SK-N-SH (cell line): ENCODE measurements around the gene PRKN. TPM values are rescaled to one million over a fixed set of nuclear protein-coding genes. Genes with fewer than 3 reads are reported as not detected.

ENCODE experiments used
- CTCF ChIA-PET: fragments of 300-600, 350-600 bp; formaldehyde crosslinking; extraction: SDS; loops from one replicate; lab custom pipeline; 2021; lab: Yijun Ruan, JAX
- POLR2A ChIA-PET: fragments of 350-600 bp; sonication (Branson Sonifier 250); formaldehyde crosslinking; extraction: SDS; loops from one replicate; lab custom pipeline; 2020; ENCODE audit warnings: antibody characterized with exemption, inconsistent platforms; lab: Yijun Ruan, JAX
- DNase-seq: peaks from one replicate; pipeline ENCODE4 v3.0.0; 2012
- H2AFZ ChIP-seq: fragments of 200-600 bp; sonication (generic); 2 replicates; pipeline ENCODE4 v1.8.1; 2016; ENCODE audit warnings: antibody characterized with exemption, mild to moderate bottlenecking, low read depth
- H3F3A ChIP-seq: fragments of 200-600 bp; sonication (generic); replicated peaks from 2 replicates; pipeline ENCODE3; 2016; ENCODE audit warnings: antibody characterized with exemption, mild to moderate bottlenecking; ENCODE audit not compliant: insufficient read depth
- H3K27ac ChIP-seq, 2 experiments: fragments of 200-500 bp in 1 of 2; fragments of 200-600 bp in 1 of 2; sonication (Bioruptor generic) in 1 of 2; sonication (generic), shearing (Covaris generic) in 1 of 2; 2 replicates each; pipeline versions ENCODE4 v1.5.1 to v1.6.1; 2014 to 2016; ENCODE audit warnings: low read depth in 2 of 2, inconsistent platforms in 1 of 2, low read length in 1 of 2, mild to moderate bottlenecking in 1 of 2, mixed read lengths in 1 of 2
- H3K27me3 ChIP-seq: fragments of 200-600 bp; sonication (generic), shearing (Covaris generic); 2 replicates; pipeline ENCODE4 v1.6.1; 2016; ENCODE audit warnings: mixed run types; ENCODE audit not compliant: insufficient read depth
- H3K36me3 ChIP-seq, 2 experiments: fragments of 200-500 bp in 1 of 2; fragments of 200-600 bp in 1 of 2; sonication (Bioruptor generic) in 1 of 2; sonication (generic) in 1 of 2; replicated peaks in 1 of 2; 2 replicates each; pipeline versions ENCODE3 to v1.5.1; 2014 to 2016; ENCODE audit warnings: low read length in 1 of 2, mild to moderate bottlenecking in 1 of 2; ENCODE audit not compliant: insufficient read depth in 2 of 2, control insufficient read depth in 1 of 2
- H3K4me1 ChIP-seq, 2 experiments: fragments of 200-500 bp in 1 of 2; fragments of 200-600 bp in 1 of 2; sonication (Bioruptor generic) in 1 of 2; sonication (generic), shearing (Covaris generic) in 1 of 2; 2 replicates each; pipeline versions ENCODE4 v1.5.1 to v1.6.1; 2014 to 2016; ENCODE audit warnings: low read depth in 1 of 2, low read length in 1 of 2, mixed run types in 1 of 2; ENCODE audit not compliant: insufficient read depth in 2 of 2, control insufficient read depth in 1 of 2
- H3K4me2 ChIP-seq: fragments of 200-600 bp; sonication (generic), shearing (Covaris generic); 2 replicates; pipeline ENCODE4 v1.6.1; 2017; ENCODE audit warnings: mixed run types
- H3K4me3 ChIP-seq, 2 experiments: fragments of 200-500 bp in 1 of 2; fragments of 200-600 bp in 1 of 2; sonication (Bioruptor generic) in 1 of 2; sonication (generic), shearing (Covaris generic) in 1 of 2; 2 replicates each; pipeline versions ENCODE4 v1.5.1 to v1.8.1; 2014 to 2016; ENCODE audit warnings: low read depth in 2 of 2, inconsistent platforms in 1 of 2, low read length in 1 of 2, mild to moderate bottlenecking in 1 of 2, mixed read lengths in 1 of 2, moderate library complexity in 1 of 2
- H3K79me2 ChIP-seq: fragments of 200-600 bp; sonication (generic); 2 replicates; pipeline ENCODE4 v1.8.1; 2017; ENCODE audit warnings: mild to moderate bottlenecking; ENCODE audit not compliant: insufficient read depth
- H3K9ac ChIP-seq: fragments of 200-600 bp; sonication (generic); 2 replicates; pipeline ENCODE4 v1.6.1; 2017; ENCODE audit warnings: mixed run types
- H3K9me2 ChIP-seq: fragments of 200-600 bp; sonication (generic); 2 replicates; pipeline ENCODE4 v1.6.1; 2017; ENCODE audit warnings: mixed run types
- H3K9me3 ChIP-seq: fragments of 200-600 bp; sonication (generic); 2 replicates; pipeline ENCODE4 v1.6.1; 2017; ENCODE audit warnings: mixed run types, mild to moderate bottlenecking, moderate library complexity
- H4K20me1 ChIP-seq: fragments of 200-600 bp; sonication (generic); 2 replicates; pipeline ENCODE4 v1.6.1; 2017; ENCODE audit warnings: mild to moderate bottlenecking, mixed run types; ENCODE audit not compliant: insufficient read depth
- CHD2 ChIP-seq: fragments of 150-350 bp; IDR thresholded peaks from 2 replicates; pipeline ENCODE4 v1.6.1; 2018; ENCODE audit warnings: low read length; ENCODE audit not compliant: partially characterized antibody
- EP300 ChIP-seq, 2 experiments: IDR thresholded peaks; 2 replicates each; pipeline versions ENCODE4 v1.4.0 to v1.6.1; 2012; ENCODE audit warnings: borderline replicate concordance in 1 of 2, low read depth in 1 of 2, low read length in 1 of 2
- EZH2phosphoT487 ChIP-seq: fragments of 200-600 bp; sonication (generic); IDR thresholded peaks from 2 replicates; pipeline ENCODE4 v1.6.1; 2017; ENCODE audit warnings: low read depth, mixed run types, mild to moderate bottlenecking, antibody characterized with exemption, moderate library complexity, borderline replicate concordance
- FOXJ3 ChIP-seq: sonication (generic); formaldehyde crosslinking; IDR thresholded peaks from 2 replicates; pipeline ENCODE4 v1.5.1; 2020; ENCODE audit warnings: mild to moderate bottlenecking, missing genetic modification reagents
- GABPA ChIP-seq: IDR thresholded peaks from 2 replicates; pipeline ENCODE4 v1.4.0; 2012; ENCODE audit warnings: low read depth, mild to moderate bottlenecking
- GATA2 ChIP-seq: sonication (generic); formaldehyde crosslinking; IDR thresholded peaks from 2 replicates; pipeline ENCODE4 v1.5.0; 2020; ENCODE audit warnings: mild to moderate bottlenecking, missing genetic modification reagents
- MEF2A ChIP-seq: IDR thresholded peaks from 2 replicates; pipeline ENCODE4 v1.4.0; 2012; ENCODE audit warnings: low read depth, borderline replicate concordance
- POLR2AphosphoS5 ChIP-seq: IDR thresholded peaks from 2 replicates; pipeline ENCODE4 v1.6.1; 2012; ENCODE audit warnings: low read depth, low read length
- RFX5 ChIP-seq: IDR thresholded peaks from 2 replicates; pipeline ENCODE4 v1.6.1; 2012; ENCODE audit warnings: mild to moderate bottlenecking, improper control_type of control experiment, low read length
- SIN3A ChIP-seq: IDR thresholded peaks from 2 replicates; pipeline ENCODE4 v1.6.1; 2012; ENCODE audit warnings: low read depth, mild to moderate bottlenecking, low read length, moderate library complexity, borderline replicate concordance
- SMC3 ChIP-seq: IDR thresholded peaks from 2 replicates; pipeline ENCODE4 v1.6.1; 2012; ENCODE audit warnings: low read depth, low read length, improper control_type of control experiment
- TAF1 ChIP-seq: IDR thresholded peaks from 2 replicates; pipeline ENCODE4 v1.6.1; 2012; ENCODE audit warnings: low read depth, mild to moderate bottlenecking, low read length, moderate library complexity, borderline replicate concordance
- TCF12 ChIP-seq: IDR thresholded peaks from 2 replicates; pipeline ENCODE4 v1.4.0; 2012
- TEAD4 ChIP-seq: IDR thresholded peaks from 2 replicates; pipeline ENCODE4 v1.4.0; 2012; ENCODE audit warnings: mild to moderate bottlenecking, borderline replicate concordance; ENCODE audit not compliant: insufficient read depth
- YY1 ChIP-seq: IDR thresholded peaks from 2 replicates; pipeline ENCODE4 v1.4.0; 2012; ENCODE audit warnings: low read depth, mild to moderate bottlenecking
- WGBS: methylation state at CpG from one replicate; pipeline ENCODE4 v1.1.6; 2017; ENCODE audit warnings: low lambda C conversion rate; 5-methylcytosine and 5-hydroxymethylcytosine counted together
- polyA plus RNA-seq, 3 experiments: library from polyadenylated mRNA; depleted of rRNA; stranded (reverse); fragments of >200 nt; gene quantifications; 2 replicates each; pipeline ENCODE4 v1.2.3, GENCODE V29; 2012
- TF ChIP-seq, protein P1 (sequence below): IDR thresholded peaks from 2 replicates; pipeline ENCODE4 v1.4.0; 2012; ENCODE audit warnings: low read depth, borderline replicate concordance
- TF ChIP-seq, protein P2 (sequence below): IDR thresholded peaks from 2 replicates; pipeline ENCODE4; 2012
- TF ChIP-seq, protein P3 (sequence below): fragments of 150-350 bp; IDR thresholded peaks from 2 replicates; pipeline ENCODE4 v1.6.1; 2017; ENCODE audit warnings: antibody characterized with exemption, low read length, low read depth, borderline replicate concordance
- TF ChIP-seq, protein P4 (sequence below): fragments of 150-350 bp; IDR thresholded peaks from 2 replicates; pipeline ENCODE4 v1.6.1; 2016; ENCODE audit warnings: mild to moderate bottlenecking, low read depth, low read length

PRKN gene
- polyA plus RNA-seq, 1 of the 3 experiments (the other 2 are of a cell fraction), result 0.76 TPM

DNA sequence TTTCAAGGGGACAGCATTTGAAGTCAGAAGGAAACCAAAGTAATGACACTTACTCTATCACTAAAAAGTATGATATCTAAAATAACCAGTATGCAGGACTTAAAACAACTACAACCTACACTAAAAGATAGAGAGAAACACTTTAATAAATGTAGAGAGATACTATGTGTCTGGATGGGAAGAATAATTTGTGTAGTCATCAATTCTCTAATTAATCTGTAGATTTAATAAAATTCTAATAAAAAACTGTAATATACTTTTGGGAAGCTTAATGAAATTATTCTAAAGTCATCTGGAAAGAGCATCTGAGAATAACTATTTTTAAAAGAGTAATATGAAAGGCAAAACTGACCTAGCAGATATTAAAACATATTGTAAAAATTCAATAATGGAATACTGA is 52.1 kb downstream of the PRKN start:
- Histone ChIP-seq H3K4me1 (peaks cover 0 to 2% of the 10 kb centered on the region in 2 experiments; a peak in 2 of 4 replicates), H3F3A (no peaks in the 10 kb centered on the region), H4K20me1 (no peaks in the 10 kb centered on the region), H3K27ac (no peak overlapping the region), H3K9me2 (no peaks in the 10 kb centered on the region), H3K9me3 (no peaks in the 10 kb centered on the region), H3K4me3 (no peak overlapping the region), H3K36me3 (no peaks in the 10 kb centered on the region), H3K27me3 (no peaks in the 10 kb centered on the region), H3K9ac (no peak overlapping the region), H2AFZ (no peak overlapping the region), H3K79me2 (no peaks in the 10 kb centered on the region), H3K4me2 (no peak overlapping the region)
- CTCF ChIA-PET, result no interaction called here
- no peak for DNase-seq
- POLR2A ChIA-PET, result no interaction called here
- no peak for TF ChIP-seq EZH2phosphoT487

DNA sequence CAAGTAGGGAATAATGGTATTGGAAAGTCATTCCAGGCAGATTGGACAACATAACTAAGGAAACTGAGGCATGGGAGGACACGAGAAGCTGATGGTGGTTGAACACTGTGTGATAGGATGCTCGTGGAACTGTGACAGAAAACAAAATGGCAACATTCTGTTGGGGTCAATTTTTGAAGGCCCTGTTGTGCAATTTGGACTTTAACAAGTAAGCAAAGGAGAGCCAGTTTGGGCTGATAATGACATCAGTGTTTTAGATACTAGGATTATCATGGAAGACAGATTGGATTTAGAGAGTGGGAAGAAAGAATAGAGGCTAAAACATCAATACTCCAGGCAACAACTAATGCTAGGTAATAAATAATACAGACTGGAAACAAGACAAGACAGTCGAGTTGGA is 53.1 kb downstream of the PRKN start:
- Histone ChIP-seq H3K4me1 (peaks cover 0 to 2% of the 10 kb centered on the region in 2 experiments; a peak in 1 of 4 replicates), H2AFZ (no peak overlapping the region), H3K4me2 (no peak overlapping the region), H3K79me2 (no peaks in the 10 kb centered on the region), H3K27me3 (no peaks in the 10 kb centered on the region), H3K4me3 (no peak overlapping the region), H3K9me3 (no peaks in the 10 kb centered on the region), H3K9me2 (no peaks in the 10 kb centered on the region), H4K20me1 (no peaks in the 10 kb centered on the region), H3K36me3 (no peaks in the 10 kb centered on the region), H3K9ac (no peak overlapping the region), H3K27ac (no peak overlapping the region), H3F3A (no peaks in the 10 kb centered on the region)
- TF ChIP-seq TEAD4, result no peak
- no peak for TF ChIP-seq CHD2
- TF ChIP-seq TAF1, result no peak
- TF ChIP-seq, protein P1, sequence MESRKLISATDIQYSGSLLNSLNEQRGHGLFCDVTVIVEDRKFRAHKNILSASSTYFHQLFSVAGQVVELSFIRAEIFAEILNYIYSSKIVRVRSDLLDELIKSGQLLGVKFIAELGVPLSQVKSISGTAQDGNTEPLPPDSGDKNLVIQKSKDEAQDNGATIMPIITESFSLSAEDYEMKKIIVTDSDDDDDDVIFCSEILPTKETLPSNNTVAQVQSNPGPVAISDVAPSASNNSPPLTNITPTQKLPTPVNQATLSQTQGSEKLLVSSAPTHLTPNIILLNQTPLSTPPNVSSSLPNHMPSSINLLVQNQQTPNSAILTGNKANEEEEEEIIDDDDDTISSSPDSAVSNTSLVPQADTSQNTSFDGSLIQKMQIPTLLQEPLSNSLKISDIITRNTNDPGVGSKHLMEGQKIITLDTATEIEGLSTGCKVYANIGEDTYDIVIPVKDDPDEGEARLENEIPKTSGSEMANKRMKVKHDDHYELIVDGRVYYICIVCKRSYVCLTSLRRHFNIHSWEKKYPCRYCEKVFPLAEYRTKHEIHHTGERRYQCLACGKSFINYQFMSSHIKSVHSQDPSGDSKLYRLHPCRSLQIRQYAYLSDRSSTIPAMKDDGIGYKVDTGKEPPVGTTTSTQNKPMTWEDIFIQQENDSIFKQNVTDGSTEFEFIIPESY, result no peak
- no peak for TF ChIP-seq RFX5
- no peak for TF ChIP-seq MEF2A
- no peak for TF ChIP-seq SIN3A
- TF ChIP-seq, protein P2, sequence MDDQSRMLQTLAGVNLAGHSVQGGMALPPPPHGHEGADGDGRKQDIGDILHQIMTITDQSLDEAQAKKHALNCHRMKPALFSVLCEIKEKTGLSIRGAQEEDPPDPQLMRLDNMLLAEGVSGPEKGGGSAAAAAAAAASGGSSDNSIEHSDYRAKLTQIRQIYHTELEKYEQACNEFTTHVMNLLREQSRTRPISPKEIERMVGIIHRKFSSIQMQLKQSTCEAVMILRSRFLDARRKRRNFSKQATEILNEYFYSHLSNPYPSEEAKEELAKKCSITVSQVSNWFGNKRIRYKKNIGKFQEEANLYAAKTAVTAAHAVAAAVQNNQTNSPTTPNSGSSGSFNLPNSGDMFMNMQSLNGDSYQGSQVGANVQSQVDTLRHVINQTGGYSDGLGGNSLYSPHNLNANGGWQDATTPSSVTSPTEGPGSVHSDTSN, result no peak
- no peak for TF ChIP-seq GABPA
- TF ChIP-seq, protein P3, sequence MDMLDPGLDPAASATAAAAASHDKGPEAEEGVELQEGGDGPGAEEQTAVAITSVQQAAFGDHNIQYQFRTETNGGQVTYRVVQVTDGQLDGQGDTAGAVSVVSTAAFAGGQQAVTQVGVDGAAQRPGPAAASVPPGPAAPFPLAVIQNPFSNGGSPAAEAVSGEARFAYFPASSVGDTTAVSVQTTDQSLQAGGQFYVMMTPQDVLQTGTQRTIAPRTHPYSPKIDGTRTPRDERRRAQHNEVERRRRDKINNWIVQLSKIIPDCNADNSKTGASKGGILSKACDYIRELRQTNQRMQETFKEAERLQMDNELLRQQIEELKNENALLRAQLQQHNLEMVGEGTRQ, result no peak
- no peak for TF ChIP-seq EP300 (IDR thresholded peaks at IDR 0.05; ENCODE audit: borderline replicate concordance in 1 of 2, low read depth in 1 of 2, low read length in 1 of 2)
- TF ChIP-seq POLR2AphosphoS5, result no peak
- TF ChIP-seq YY1, result no peak
- TF ChIP-seq, protein P4, sequence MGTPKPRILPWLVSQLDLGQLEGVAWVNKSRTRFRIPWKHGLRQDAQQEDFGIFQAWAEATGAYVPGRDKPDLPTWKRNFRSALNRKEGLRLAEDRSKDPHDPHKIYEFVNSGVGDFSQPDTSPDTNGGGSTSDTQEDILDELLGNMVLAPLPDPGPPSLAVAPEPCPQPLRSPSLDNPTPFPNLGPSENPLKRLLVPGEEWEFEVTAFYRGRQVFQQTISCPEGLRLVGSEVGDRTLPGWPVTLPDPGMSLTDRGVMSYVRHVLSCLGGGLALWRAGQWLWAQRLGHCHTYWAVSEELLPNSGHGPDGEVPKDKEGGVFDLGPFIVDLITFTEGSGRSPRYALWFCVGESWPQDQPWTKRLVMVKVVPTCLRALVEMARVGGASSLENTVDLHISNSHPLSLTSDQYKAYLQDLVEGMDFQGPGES, result no peak
- no peak for TF ChIP-seq GATA2 (CRISPR knock-in tag)
- no peak for TF ChIP-seq TCF12
- TF ChIP-seq FOXJ3, result no peak
- TF ChIP-seq SMC3, result no peak
- no peak for DNase-seq
- WGBS, result 32% methylated on average over 3 of the region's 3 CpGs
- ChIA-PET POLR2A (no interaction called here), CTCF (no interaction called here)
